Right cardiac atrium (tissue), 5 donors: ENCODE measurements around the gene LMAN2. TPM values are rescaled to one million over a fixed set of nuclear protein-coding genes. Genes with fewer than 3 reads are reported as not detected.

ENCODE experiments used
- ATAC-seq, 2 donors: fragments of 200-7000 bp; cut with Tn5 transposase; one replicate each; pipeline versions ENCODE4 v1.8.0 to v1.9.1; 2020; ENCODE audit warnings: moderate library complexity in 2 of 2, mild to moderate bottlenecking in 1 of 2
- DNase-seq, 3 donors: peaks; one replicate each; pipeline ENCODE4 v3.0.0-alpha.2; 2020
- H3K27ac ChIP-seq: one replicate; pipeline ENCODE4 v1.5.1; 2013; ENCODE audit warnings: mild to moderate bottlenecking, low read length, control low read depth, moderate library complexity
- H3K27me3 ChIP-seq: one replicate; pipeline ENCODE4 v1.6.1; 2013; ENCODE audit not compliant: control insufficient read depth, insufficient read depth
- H3K4me1 ChIP-seq: one replicate; pipeline ENCODE4 v1.6.1; 2013; ENCODE audit warnings: low read length; ENCODE audit not compliant: control insufficient read depth, insufficient read depth
- H3K4me3 ChIP-seq: one replicate; pipeline ENCODE4 v1.5.1; 2013; ENCODE audit warnings: low read length, control low read depth
- H3K9me3 ChIP-seq: one replicate; pipeline ENCODE4 v1.6.1; 2013; ENCODE audit warnings: low read length; ENCODE audit not compliant: control insufficient read depth
- WGBS: extraction: QIAGEN DNeasy Blood & Tissue Kit; methylation state at CpG from one replicate; pipeline ENCODE4 v1.1.7; 2013; 5-methylcytosine and 5-hydroxymethylcytosine counted together
- intact Hi-C, 4 donors: fragments of 100-400 bp; cut with DNase I; formaldehyde crosslinking; loops; one replicate each; pipeline versions ENCODE4 v1.11.0 to v1.14.0; 2022 to 2023
- polyA plus RNA-seq: library from polyadenylated mRNA; stranded (reverse); fragments of 200-250 nt; gene quantifications from one replicate; pipeline ENCODE4 v1.2.3, GENCODE V29; 2013
- total RNA-seq, 4 donors: library from RNA; stranded (reverse); fragmentation: NEBNext Ultra II Directional; extraction: Animal tissue kit (Norgen Biotek cat#: 25700); gene quantifications; one replicate each; pipeline ENCODE4 v1.2.1, GENCODE V29; 2021
- donor health status: healthy with polysubstance abuse.
- donor health status: DM: no; HTN: yes; CAD: no.
- donor health status: DM: no; HTN: no; CAD: no.
- donor health status: DM: no; HTN: yes; CAD: no; lungs with severe emphysema.
- donor health status: DM: yes; HTN: yes; CAD: no.

LMAN2 gene
- total and polyA plus RNA-seq, 5 donors, result 59.0 to 109 (median 71.8) TPM

DNA sequence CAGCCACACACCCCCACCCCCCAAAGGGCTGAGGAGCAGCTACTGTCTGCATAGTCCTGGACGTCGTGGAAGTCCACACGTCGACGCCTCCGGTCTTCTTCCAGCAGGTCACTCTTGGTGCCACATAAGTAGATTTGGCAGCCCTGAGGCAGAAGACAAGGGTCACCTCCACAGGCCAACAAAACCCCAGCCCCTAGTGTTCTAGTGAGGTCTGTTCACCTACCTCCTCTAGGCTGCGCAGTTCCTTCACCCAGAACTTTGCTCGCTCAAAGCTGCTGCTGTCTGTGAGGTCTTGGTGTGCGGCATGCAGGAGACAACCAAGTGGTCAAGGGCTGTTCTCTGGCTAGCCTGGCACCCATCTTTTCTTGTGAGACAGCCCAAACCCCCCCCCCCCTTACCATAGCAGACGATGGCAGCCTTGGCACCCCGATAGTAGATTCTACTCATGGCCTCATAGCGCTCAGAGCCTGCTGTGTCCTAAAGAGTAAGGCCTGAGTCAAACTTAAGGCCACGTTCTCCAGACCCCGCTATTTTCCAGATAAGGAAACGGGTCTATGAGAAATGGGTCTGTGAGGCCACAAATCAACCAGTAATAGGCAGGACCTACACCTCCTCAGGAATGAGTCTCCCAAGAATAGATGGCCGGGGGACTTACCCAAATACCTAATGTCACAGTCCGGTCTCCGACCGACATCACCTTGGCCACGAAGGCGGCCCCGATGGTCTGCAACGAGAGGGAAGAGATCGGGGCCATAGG lies 48.9 kb downstream of the LMAN2 start:
- intact Hi-C loops, result loop anchor here in 1 of 4 donors (10.0 kb wide), 1 partner anchor 188 kb away; no protein-coding TSS in a partner anchor
- no peak for DNase-seq
- Histone ChIP-seq H3K4me3 (peak overlapping the region; percentile 69), H3K4me1 (peaks cover 18% of the 10 kb centered on the region), H3K27me3 (no peaks in the 10 kb centered on the region), H3K9me3 (no peaks in the 10 kb centered on the region), H3K27ac (no peak overlapping the region)
- no peak for ATAC-seq
- WGBS, result 27% methylated on average over 24 of the region's 24 CpGs

GRCh38 chr5:177301503-177302165 lies 49.8 kb downstream of the LMAN2 start:
- 66% methylated on average over 7 of the region's 7 CpGs for WGBS
- no peaks in the 10 kb centered on the region for H3K27me3 ChIP-seq
- no peak for ATAC-seq
- no peak overlapping the region for H3K4me3 ChIP-seq
- peaks cover 18% of the 10 kb centered on the region for H3K4me1 ChIP-seq
- no peaks in the 10 kb centered on the region for H3K9me3 ChIP-seq
- intact Hi-C loops, result loop anchor here in 1 of 4 donors (10.0 kb wide), 1 partner anchor 187 kb away; no protein-coding TSS in a partner anchor
- DNase-seq, result no peak
- H3K27ac ChIP-seq, result no peak overlapping the region

- 85% methylated on average over 2 of the region's 2 CpGs for WGBS
- Histone ChIP-seq H3K4me1 (peaks cover 23% of the 10 kb centered on the region), H3K4me3 (no peak overlapping the region), H3K27me3 (no peaks in the 10 kb centered on the region), H3K9me3 (no peaks in the 10 kb centered on the region), H3K27ac (no peak overlapping the region)
- DNase-seq (no peak), ATAC-seq (no peak)
- intact Hi-C loops, result loop anchor here in 1 of 4 donors (10.0 kb wide), 1 partner anchor 186 kb away; no protein-coding TSS in a partner anchor
Measured at GRCh38 chr5:177300951-177301350, 50.5 kb downstream of the LMAN2 start.

DNA sequence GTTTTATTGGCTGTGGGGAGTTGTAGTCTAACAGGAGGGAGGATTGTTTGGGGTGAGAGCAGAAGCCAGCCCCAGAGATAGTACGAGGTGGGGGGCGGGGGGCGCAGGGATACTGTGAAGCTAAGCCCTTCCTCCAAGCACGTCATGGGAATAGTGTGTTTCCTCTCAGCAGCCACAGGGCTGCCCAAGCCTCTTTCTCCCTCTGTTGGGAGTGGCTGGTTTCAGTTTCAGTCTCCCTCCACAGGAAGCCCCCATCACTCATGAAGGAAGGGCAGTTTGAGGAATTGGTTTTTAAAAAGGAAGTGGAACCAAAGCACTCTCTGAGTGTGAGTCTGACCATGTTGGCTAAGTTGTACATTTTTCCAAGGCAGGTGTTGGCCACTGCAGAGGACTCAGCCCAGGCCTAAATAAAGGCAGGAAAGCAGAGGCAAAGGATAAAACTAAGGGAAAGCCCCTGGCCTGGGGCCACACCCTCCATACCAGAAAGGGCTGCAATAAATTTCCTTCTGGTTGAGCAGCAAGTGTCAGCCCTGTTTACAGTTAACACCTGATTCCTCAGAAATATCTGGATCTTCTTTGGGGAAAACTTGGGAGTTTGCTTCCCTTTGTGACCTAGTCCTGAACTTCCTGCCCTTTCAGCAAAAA lies 51.1 kb downstream of the LMAN2 start:
- H3K27me3 ChIP-seq, result no peaks in the 10 kb centered on the region
- peaks cover 24% of the 10 kb centered on the region for H3K4me1 ChIP-seq
- WGBS, result 13% methylated on average over 4 of the region's 4 CpGs
- DNase-seq, result peak; percentile 70 to 80 (median 79)
- peak overlapping the region; percentile 81 for H3K27ac ChIP-seq
- peak; percentile 59 to 74 for ATAC-seq
- no peak overlapping the region for H3K4me3 ChIP-seq
- intact Hi-C loops, result loop anchor here in 1 of 4 donors (10.0 kb wide), 1 partner anchor 186 kb away; no protein-coding TSS in a partner anchor
- H3K9me3 ChIP-seq, result no peaks in the 10 kb centered on the region

- intact Hi-C loops, result loop anchor here in 1 of 4 donors (10.0 kb wide), 1 partner anchor 185 kb away; no protein-coding TSS in a partner anchor
- WGBS, result 73% methylated on average over 9 of the region's 9 CpGs
- DNase-seq (no peak), ATAC-seq (no peak)
- Histone ChIP-seq H3K27ac (peak overlapping the region; percentile 62), H3K4me3 (no peak overlapping the region), H3K4me1 (peaks cover 24% of the 10 kb centered on the region), H3K27me3 (no peaks in the 10 kb centered on the region), H3K9me3 (no peaks in the 10 kb centered on the region)
Measured at GRCh38 chr5:177299697-177300096, 51.8 kb downstream of the LMAN2 start.

DNA sequence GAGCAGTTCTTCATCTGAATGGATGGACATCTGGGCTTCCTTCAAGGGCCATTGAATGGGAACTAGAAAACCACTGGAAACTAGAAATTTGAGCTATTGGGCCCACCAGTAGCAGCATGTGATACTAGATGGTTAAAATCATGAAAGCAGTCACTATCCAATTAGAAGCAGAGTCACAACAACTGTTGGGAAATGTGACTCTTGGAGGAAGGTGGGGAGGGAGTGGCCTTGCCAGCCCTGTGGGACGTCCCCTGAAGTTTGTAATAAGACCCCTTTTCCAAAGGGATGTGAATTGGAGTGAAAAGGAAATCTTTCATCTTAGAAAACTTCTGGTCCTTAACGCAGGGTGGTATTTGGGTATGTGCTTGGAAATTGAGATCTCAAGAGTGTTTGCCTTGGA lies 53.5 kb downstream of the LMAN2 start:
- DNase-seq, result no peak
- Histone ChIP-seq H3K27me3 (no peaks in the 10 kb centered on the region), H3K9me3 (no peaks in the 10 kb centered on the region), H3K4me1 (peaks cover 20% of the 10 kb centered on the region), H3K4me3 (no peak overlapping the region), H3K27ac (no peak overlapping the region)
- WGBS, result 83% methylated on average over 2 of the region's 2 CpGs
- no peak for ATAC-seq
- intact Hi-C loops, result no loop called here

GRCh38 chr5:177296581-177296980 lies 54.9 kb downstream of the LMAN2 start:
- ATAC-seq, result no peak
- H3K9me3 ChIP-seq, result no peaks in the 10 kb centered on the region
- DNase-seq, result no peak
- intact Hi-C loops, result no loop called here
- H3K4me3 ChIP-seq, result no peak overlapping the region
- H3K4me1 ChIP-seq, result peaks cover 9% of the 10 kb centered on the region
- H3K27me3 ChIP-seq, result no peaks in the 10 kb centered on the region
- 36% methylated on average over 4 of the region's 4 CpGs for WGBS
- H3K27ac ChIP-seq, result no peak overlapping the region

GRCh38 chr5:177295924-177296323 lies 55.5 kb downstream of the LMAN2 start:
- WGBS, result 85% methylated on average over 9 of the region's 9 CpGs
- Histone ChIP-seq H3K27me3 (no peaks in the 10 kb centered on the region), H3K9me3 (no peaks in the 10 kb centered on the region), H3K27ac (no peak overlapping the region), H3K4me1 (peaks cover 6% of the 10 kb centered on the region), H3K4me3 (no peak overlapping the region)
- no peak for ATAC-seq
- DNase-seq, result peak in 1 of 3 donors; percentile 62
- intact Hi-C loops, result no loop called here

DNA sequence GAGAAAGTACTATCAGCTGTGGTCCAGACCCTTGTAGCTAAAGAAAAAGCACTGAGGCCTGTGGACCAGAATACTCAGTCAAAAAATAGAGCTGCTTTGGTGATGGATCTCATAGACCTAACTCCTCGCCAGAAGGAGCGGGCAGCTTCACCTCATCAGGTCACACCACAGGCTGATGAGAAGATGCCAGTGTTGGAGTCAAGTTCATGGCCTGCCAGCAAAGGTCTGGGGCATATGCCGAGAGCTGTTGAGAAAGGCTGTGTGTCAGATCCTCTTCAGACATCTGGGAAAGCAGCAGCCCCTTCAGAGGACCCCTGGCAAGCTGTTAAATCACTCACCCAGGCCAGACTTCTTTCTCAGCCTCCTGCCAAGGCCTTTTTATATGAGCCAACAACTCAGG lies 56.8 kb downstream of the LMAN2 start:
- H3K4me1 ChIP-seq, result peaks cover 6% of the 10 kb centered on the region
- intact Hi-C loops, result no loop called here
- ATAC-seq, result no peak
- H3K9me3 ChIP-seq, result no peaks in the 10 kb centered on the region
- H3K27me3 ChIP-seq, result no peaks in the 10 kb centered on the region
- WGBS, result 59% methylated on average over 3 of the region's 3 CpGs
- H3K4me3 ChIP-seq, result no peak overlapping the region
- no peak overlapping the region for H3K27ac ChIP-seq
- DNase-seq, result no peak

DNA sequence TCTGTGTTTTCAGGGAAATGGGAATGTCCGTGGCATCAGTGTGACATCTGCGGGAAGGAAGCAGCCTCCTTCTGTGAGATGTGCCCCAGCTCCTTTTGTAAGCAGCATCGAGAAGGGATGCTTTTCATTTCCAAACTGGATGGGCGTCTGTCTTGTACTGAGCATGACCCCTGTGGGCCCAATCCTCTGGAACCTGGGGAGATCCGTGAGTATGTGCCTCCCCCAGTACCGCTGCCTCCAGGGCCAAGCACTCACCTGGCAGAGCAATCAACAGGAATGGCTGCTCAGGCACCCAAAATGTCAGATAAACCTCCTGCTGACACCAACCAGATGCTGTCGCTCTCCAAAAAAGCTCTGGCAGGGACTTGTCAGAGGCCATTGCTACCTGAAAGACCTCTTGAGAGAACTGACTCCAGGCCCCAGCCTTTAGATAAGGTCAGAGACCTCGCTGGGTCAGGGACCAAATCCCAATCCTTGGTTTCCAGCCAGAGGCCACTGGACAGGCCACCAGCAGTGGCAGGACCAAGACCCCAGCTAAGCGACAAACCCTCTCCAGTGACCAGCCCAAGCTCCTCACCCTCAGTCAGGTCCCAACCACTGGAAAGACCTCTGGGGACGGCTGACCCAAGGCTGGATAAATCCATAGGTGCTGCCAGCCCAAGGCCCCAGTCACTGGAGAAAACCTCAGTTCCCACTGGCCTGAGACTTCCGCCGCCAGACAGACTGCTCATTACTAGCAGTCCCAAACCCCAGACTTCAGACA lies 57.5 kb downstream of the LMAN2 start:
- 95% methylated on average over 12 of the region's 12 CpGs for WGBS
- no peaks in the 10 kb centered on the region for H3K27me3 ChIP-seq
- H3K27ac ChIP-seq, result no peak overlapping the region
- peaks cover 6% of the 10 kb centered on the region for H3K4me1 ChIP-seq
- DNase-seq (peak in 1 of 3 donors; percentile 9), ATAC-seq (no peak)
- intact Hi-C loops, result no loop called here
- H3K4me3 ChIP-seq, result no peak overlapping the region
- H3K9me3 ChIP-seq, result no peaks in the 10 kb centered on the region
